Fibroblast of villous mesenchyme (primary cell): ENCODE measurements around the gene CIRBP. TPM values are rescaled to one million over a fixed set of nuclear protein-coding genes. Genes with fewer than 3 reads are reported as not detected.
"Not testable (repeated sequence)": the region's sequence is repeated elsewhere in the genome, so short reads cannot be mapped to it uniquely, and the experiment has no call there.

ENCODE experiments used
- DNase-seq: peaks from one replicate; pipeline ENCODE4 v3.0.0-alpha.2; 2010; ENCODE audit warnings: low read depth
- H3K4me3 ChIP-seq: 2 replicates; pipeline ENCODE4 v1.5.1; 2011; ENCODE audit warnings: low read depth, mild to moderate bottlenecking, low read length
- CTCF ChIP-seq: IDR thresholded peaks from 2 replicates; pipeline ENCODE4 v1.5.1; 2012; ENCODE audit warnings: low read depth, mild to moderate bottlenecking, low read length; ENCODE audit not compliant: insufficient read depth
- total RNA-seq: library from RNA; depleted of rRNA; stranded (reverse); fragments of >200 nt; gene quantifications from 2 replicates; pipeline ENCODE4 v1.2.3, GENCODE V29; 2012

The CIRBP gene
- total RNA-seq, 1 donor, result 85.5 TPM

GRCh38 chr19:1313695-1314613, 44.8 kb downstream of the CIRBP start:
- H3K4me3 ChIP-seq, result no peak overlapping the region
- no peak for DNase-seq
- no peak for TF ChIP-seq CTCF

GRCh38 chr19:1315470-1316166, 46.5 kb downstream of the CIRBP start:
- peak; percentile 64 for TF ChIP-seq CTCF
- H3K4me3 ChIP-seq, result no peak overlapping the region
- peak; percentile 48 for DNase-seq

- no peak overlapping the region for H3K4me3 ChIP-seq
- TF ChIP-seq CTCF, result no peak
- no peak for DNase-seq
Measured at GRCh38 chr19:1316466-1316865, 47.3 kb downstream of the CIRBP start.

- DNase-seq, result no peak
- no peak for TF ChIP-seq CTCF
- H3K4me3 ChIP-seq, result no peak overlapping the region
Measured at GRCh38 chr19:1317274-1318003, 48.3 kb downstream of the CIRBP start.

- no peak for DNase-seq
Measured at GRCh38 chr19:1318678-1319471, 49.7 kb downstream of the CIRBP start.

GRCh38 chr19:1320282-1320650, 51.1 kb downstream of the CIRBP start:
- H3K4me3 ChIP-seq, DNase-seq: not testable (repeated sequence)

More at GRCh38 chr19:1318678-1319471, 49.7 kb downstream of the CIRBP start:
- TF ChIP-seq CTCF, result no peak
- H3K4me3 ChIP-seq, result no peak overlapping the region
